Aorta (tissue), 5 donors: ENCODE results near the gene S100A13. TPM values are rescaled to one million over a fixed set of nuclear protein-coding genes. Genes with fewer than 3 reads are reported as not detected.
A peak's percentile ranks its signal among the peaks of the same experiment; 100 is the strongest.

Experiments used
- ATAC-seq: fragments of 200-7000 bp; cut with Tn5 transposase; one replicate; pipeline ENCODE4 v1.9.1; 2022; ENCODE audit warnings: moderate library complexity; ENCODE audit not compliant: low FRiP score
- DNase-seq, 2 donors: peaks; one replicate each; pipeline ENCODE4 v3.0.0-alpha.2; 2020
- H3K27ac ChIP-seq, 2 donors: one replicate each; pipeline ENCODE4 v1.5.1; 2013; ENCODE audit warnings: low read length in 2 of 2, mild to moderate bottlenecking in 2 of 2, moderate library complexity in 2 of 2, control low read depth in 1 of 2, inconsistent platforms in 1 of 2, low read depth in 1 of 2
- H3K27me3 ChIP-seq, 2 donors: one replicate each; pipeline ENCODE4 v1.6.1; 2013; ENCODE audit warnings: control low read depth in 1 of 2, low read length in 1 of 2, mild to moderate bottlenecking in 1 of 2, moderate library complexity in 1 of 2; ENCODE audit not compliant: insufficient read depth in 2 of 2, control insufficient read depth in 1 of 2
- H3K36me3 ChIP-seq, 2 donors: one replicate each; pipeline ENCODE4 v1.6.1; 2013; ENCODE audit warnings: control low read depth in 1 of 2, low read length in 1 of 2, mild to moderate bottlenecking in 1 of 2; ENCODE audit not compliant: insufficient read depth in 2 of 2, control insufficient read depth in 1 of 2
- H3K4me1 ChIP-seq, 2 donors: one replicate each; pipeline ENCODE4 v1.6.1; 2013; ENCODE audit warnings: low read length in 2 of 2, control low read depth in 1 of 2, mild to moderate bottlenecking in 1 of 2, moderate library complexity in 1 of 2; ENCODE audit not compliant: insufficient read depth in 2 of 2, control insufficient read depth in 1 of 2
- H3K4me3 ChIP-seq, 2 donors: one replicate each; pipeline ENCODE4 v1.5.1; 2013; ENCODE audit warnings: low read length in 2 of 2, control low read depth in 1 of 2, mild to moderate bottlenecking in 1 of 2
- H3K9me3 ChIP-seq: one replicate; pipeline ENCODE4 v1.6.1; 2013; ENCODE audit warnings: mild to moderate bottlenecking, low read length; ENCODE audit not compliant: control insufficient read depth
- WGBS, 2 donors: extraction: QIAGEN DNeasy Blood & Tissue Kit; methylation state at CpG; one replicate each; pipeline ENCODE4 v1.1.7; 2013; 5-methylcytosine and 5-hydroxymethylcytosine counted together
- intact Hi-C, 2 donors: fragments of 100-400 bp; cut with DNase I; formaldehyde crosslinking; loops; one replicate each; pipeline versions ENCODE4 v1.14.2 to v1.15.0; 2022
- polyA plus RNA-seq, 2 donors: library from polyadenylated mRNA; stranded (reverse); fragments of 200-250 nt; gene quantifications; one replicate each; pipeline ENCODE4 v1.2.3, GENCODE V29; 2013
- total RNA-seq, 2 donors: library from RNA; stranded (reverse); fragmentation: NEBNext Ultra II Directional; extraction: Animal tissue kit (Norgen Biotek cat#: 25700); gene quantifications; one replicate each; pipeline ENCODE4 v1.2.1, GENCODE V29; 2021
- donor health status: healthy with polysubstance abuse.
- donor health status: Bipolar disorder and iron deficiency.
- donor health status: DM: no; HTN: no; CAD: no.
- donor health status: DM: no; HTN: no; CAD: no.
- donor health status: DM: yes; HTN: yes; CAD: no.

The S100A13 gene
- total and polyA plus RNA-seq, 4 donors, result 80.0 to 245 (median 177) TPM

GRCh38 chr1:153667439-153667838 lies 40.1 kb upstream of the S100A13 start:
- Histone ChIP-seq H3K27ac (no peak overlapping the region), H3K4me1 (no peaks in the 10 kb centered on the region), H3K27me3 (no peaks in the 10 kb centered on the region), H3K36me3 (peaks cover 6 to 9% of the 10 kb centered on the region in 2 donors), H3K4me3 (no peak overlapping the region), H3K9me3 (no peaks in the 10 kb centered on the region)
- no peak for ATAC-seq
- 77 to 82% methylated on average over 4 of the region's 4 CpGs for WGBS, 2 donors
- intact Hi-C loops, result no loop called here
- no peak for DNase-seq

DNA sequence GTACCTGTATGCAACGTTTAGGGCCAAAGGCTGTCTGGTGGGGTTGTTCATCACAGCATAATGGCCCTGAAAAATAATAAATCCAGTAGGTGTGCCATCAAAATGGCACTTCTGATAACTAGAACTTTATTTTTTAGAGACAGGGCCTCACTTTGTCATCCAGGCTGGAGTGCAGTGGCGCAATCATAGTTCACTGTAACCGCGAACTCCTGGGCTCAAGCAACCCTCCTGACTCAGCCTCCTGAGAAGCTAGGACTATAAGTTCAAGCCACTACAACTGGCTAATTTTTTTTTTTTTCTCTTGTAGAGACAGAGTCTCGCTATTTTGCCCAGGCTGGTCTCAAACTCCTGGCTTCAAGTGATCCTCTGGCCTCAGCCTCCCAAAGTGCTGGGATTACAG lies 35.9 kb upstream of the S100A13 start:
- DNase-seq (peak in 1 of 2 donors; percentile 19), ATAC-seq (no peak)
- Histone ChIP-seq H3K36me3 (peaks cover 9 to 11% of the 10 kb centered on the region in 2 donors), H3K4me3 (no peak overlapping the region), H3K27me3 (no peaks in the 10 kb centered on the region), H3K9me3 (no peaks in the 10 kb centered on the region), H3K4me1 (no peaks in the 10 kb centered on the region), H3K27ac (no peak overlapping the region)
- 77 to 79% methylated on average over 5 of the region's 5 CpGs for WGBS, 2 donors
- intact Hi-C loops, result no loop called here

- Histone ChIP-seq H3K27me3 (no peaks in the 10 kb centered on the region), H3K9me3 (no peaks in the 10 kb centered on the region), H3K4me1 (no peaks in the 10 kb centered on the region), H3K4me3 (no peak overlapping the region), H3K27ac (no peak overlapping the region), H3K36me3 (peaks cover 9 to 10% of the 10 kb centered on the region in 2 donors)
- ATAC-seq, result no peak
- no peak for DNase-seq
- WGBS, 2 donors, result 29 to 38% methylated on average over 2 of the region's 2 CpGs
- intact Hi-C loops, result no loop called here
These were observed 35.0 kb upstream of the S100A13 start for GRCh38 chr1:153662269-153662668.

- no peak for ATAC-seq
- Histone ChIP-seq H3K27me3 (no peaks in the 10 kb centered on the region), H3K36me3 (peaks cover 9% of the 10 kb centered on the region in 2 donors), H3K9me3 (no peaks in the 10 kb centered on the region), H3K4me1 (no peaks in the 10 kb centered on the region), H3K27ac (no peak overlapping the region), H3K4me3 (no peak overlapping the region)
- WGBS, 2 donors, result 53 to 57% methylated on average over 9 of the region's 9 CpGs
- intact Hi-C loops, result no loop called here
- DNase-seq, result peak in 1 of 2 donors; percentile 9
These were observed 33.9 kb upstream of the S100A13 start for GRCh38 chr1:153661111-153661708.

- Histone ChIP-seq H3K36me3 (peaks cover 2 to 9% of the 10 kb centered on the region in 2 donors), H3K4me3 (no peak overlapping the region), H3K27ac (no peak overlapping the region)
These were observed 32.4 kb upstream of the S100A13 start for GRCh38 chr1:153659656-153660055.

GRCh38 chr1:153659175-153659534 lies 31.9 kb upstream of the S100A13 start:
- intact Hi-C loops, result no loop called here
- Histone ChIP-seq H3K9me3 (no peaks in the 10 kb centered on the region), H3K4me3 (peak overlapping the region; percentile 71 to 73), H3K4me1 (no peaks in the 10 kb centered on the region), H3K27me3 (no peaks in the 10 kb centered on the region), H3K36me3 (peaks cover under 1 to 9% of the 10 kb centered on the region in 2 donors), H3K27ac (peak overlapping the region in 1 of 2 donors; percentile 81)
- no peak for DNase-seq
- ATAC-seq, result no peak
- WGBS, 2 donors, result 28 to 32% methylated on average over 8 of the region's 8 CpGs

More at GRCh38 chr1:153659656-153660055, 32.4 kb upstream of the S100A13 start:
- WGBS, 2 donors, result 65 to 69% methylated on average over 9 of the region's 9 CpGs
- Histone ChIP-seq H3K4me1 (no peaks in the 10 kb centered on the region), H3K27me3 (no peaks in the 10 kb centered on the region), H3K9me3 (no peaks in the 10 kb centered on the region)
- intact Hi-C loops, result no loop called here
- no peak for ATAC-seq
- peak in 1 of 2 donors; percentile 32 for DNase-seq

DNA sequence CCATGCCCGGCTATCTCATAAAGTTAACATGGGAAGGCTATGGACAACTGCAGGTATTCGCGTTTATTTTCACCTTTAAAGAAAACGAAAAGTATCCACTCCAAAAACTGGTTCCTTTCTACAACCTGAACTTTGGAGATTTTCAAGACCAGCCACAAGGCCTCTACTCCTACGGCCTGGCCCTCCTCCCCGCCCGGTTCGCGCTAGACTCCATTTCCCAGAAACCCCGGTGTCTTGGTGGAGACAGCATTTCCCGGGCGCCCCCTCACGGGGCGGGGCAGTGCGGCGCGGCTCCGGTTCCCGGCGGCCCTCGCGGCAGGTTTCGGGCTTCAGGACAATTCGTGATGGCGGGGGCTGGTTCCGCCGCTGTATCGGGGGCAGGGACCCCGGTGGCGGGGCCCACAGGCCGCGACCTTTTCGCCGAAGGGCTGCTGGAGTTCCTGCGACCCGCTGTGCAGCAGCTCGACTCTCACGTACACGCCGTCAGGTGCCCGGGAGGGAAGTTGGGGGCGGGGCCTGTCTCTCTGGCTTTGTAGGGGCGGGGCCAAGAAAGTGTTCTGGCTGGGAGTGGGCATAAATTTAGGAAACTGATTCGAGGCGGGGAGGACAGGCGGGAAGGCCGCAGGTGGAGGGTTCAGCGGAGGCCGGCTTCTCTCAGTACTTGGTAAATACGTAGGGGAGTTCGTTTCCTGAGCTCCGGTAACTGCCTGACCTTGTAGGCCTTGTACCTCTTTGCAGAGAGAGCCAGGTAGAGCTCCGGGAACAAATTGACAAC lies 31.3 kb upstream of the S100A13 start, which contains the start of gene SNAPIN:
SNAPIN (plus strand) TSS at position 304 of the 775 bp plus-strand sequence; CDS start at position 345, 41 bp downstream.
- H3K9me3 ChIP-seq, result no peaks in the 10 kb centered on the region
- H3K36me3 ChIP-seq, result peaks cover 0 to 9% of the 10 kb centered on the region in 2 donors
- H3K27ac ChIP-seq, result peak within 1 kb of the TSS in 1 of 2 donors; percentile 81
- peak within 1 kb of the TSS; percentile 71 to 73 for H3K4me3 ChIP-seq
- no peaks in the 10 kb centered on the region for H3K27me3 ChIP-seq
- H3K4me1 ChIP-seq, result no peaks in the 10 kb centered on the region
- intact Hi-C loops, result no loop called here
- ATAC-seq (peak; percentile 98), DNase-seq (peak; percentile 96 to 98)
- WGBS, 2 donors, result 2 to 3% methylated on average over 52 to 53 of the region's 53 CpGs

DNA sequence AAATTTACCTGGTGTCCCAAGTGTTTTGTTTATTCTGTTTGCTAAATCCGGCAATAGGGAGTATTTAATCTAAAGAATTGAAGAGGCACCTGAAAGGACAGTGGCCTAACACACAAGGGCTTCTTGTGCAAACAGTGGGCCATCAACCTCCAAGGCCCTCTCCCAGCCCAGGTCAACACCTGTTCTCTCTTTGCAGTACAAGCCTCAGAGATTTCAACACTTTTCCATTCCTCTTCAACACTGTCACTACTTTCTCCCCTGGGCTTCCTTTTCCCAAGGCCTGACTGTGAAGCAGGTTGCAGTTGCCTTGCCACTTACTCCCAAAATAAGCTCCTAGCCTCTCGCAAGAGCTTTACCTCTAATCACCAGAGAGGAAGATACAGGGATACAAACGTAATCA lies 28.0 kb upstream of the S100A13 start:
- Histone ChIP-seq H3K4me3 (no peak overlapping the region), H3K36me3 (no peaks in the 10 kb centered on the region), H3K9me3 (no peaks in the 10 kb centered on the region), H3K4me1 (no peaks in the 10 kb centered on the region), H3K27me3 (no peaks in the 10 kb centered on the region), H3K27ac (no peak overlapping the region)
- intact Hi-C loops, result no loop called here
- DNase-seq (peak in 1 of 2 donors; percentile 14), ATAC-seq (no peak)
- WGBS, 2 donors, result 81 to 92% methylated on average over 3 of the region's 3 CpGs
